Spleen (tissue), 7 donors: ENCODE data around the gene ZNF740.

Source experiments
- POLR2AphosphoS5 ChIP-seq, 3 donors: sonication (generic); formaldehyde crosslinking; IDR thresholded peaks; one replicate each; pipeline ENCODE4 v1.5.1; 2017; ENCODE audit warnings: antibody characterized with exemption in 3 of 3
- TF ChIP-seq, protein P1 (sequence below), 11 experiments: fragments of 200-600 bp in 7 of 11; fragments of 450-650 bp in 4 of 11; sonication (generic) in 4 of 11; IDR thresholded peaks in 8 of 11; conservative IDR thresholded peaks in 3 of 11; 1 replicate in 7 of 11; 2 replicates in 4 of 11; pipeline versions ENCODE4 v1.4.0 to v1.8.0; 2016 to 2021; ENCODE audit warnings: antibody characterized with exemption in 11 of 11, inconsistent platforms in 4 of 11, mild to moderate bottlenecking in 1 of 11
- donor health status: DM: no; HTN: no; CAD: no; lungs with moderate emphysema.
- donor health status: DM: no; HTN: no; CAD: no.
- donor health status: DM: no; HTN: no; CAD: no.

DNA sequence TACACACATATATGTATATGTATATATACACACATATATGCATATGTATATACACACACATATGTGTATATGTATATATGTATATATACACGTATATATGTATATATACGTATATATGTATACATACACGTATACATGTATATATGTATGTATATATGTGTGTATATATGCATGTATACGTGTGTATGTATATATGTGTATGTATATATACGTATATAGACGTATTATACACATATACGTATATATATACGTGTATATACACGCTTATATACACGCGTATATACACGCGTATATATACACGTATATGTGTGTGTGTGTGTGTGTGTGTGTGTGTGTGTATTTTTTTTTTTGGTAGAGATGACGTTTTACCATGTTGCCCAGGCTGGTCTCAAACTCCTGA lies 32.9 kb upstream of the ZNF740 start:
- TF ChIP-seq POLR2AphosphoS5 (IDR thresholded peaks at IDR 0.05), result no peak
- TF ChIP-seq, protein P1, sequence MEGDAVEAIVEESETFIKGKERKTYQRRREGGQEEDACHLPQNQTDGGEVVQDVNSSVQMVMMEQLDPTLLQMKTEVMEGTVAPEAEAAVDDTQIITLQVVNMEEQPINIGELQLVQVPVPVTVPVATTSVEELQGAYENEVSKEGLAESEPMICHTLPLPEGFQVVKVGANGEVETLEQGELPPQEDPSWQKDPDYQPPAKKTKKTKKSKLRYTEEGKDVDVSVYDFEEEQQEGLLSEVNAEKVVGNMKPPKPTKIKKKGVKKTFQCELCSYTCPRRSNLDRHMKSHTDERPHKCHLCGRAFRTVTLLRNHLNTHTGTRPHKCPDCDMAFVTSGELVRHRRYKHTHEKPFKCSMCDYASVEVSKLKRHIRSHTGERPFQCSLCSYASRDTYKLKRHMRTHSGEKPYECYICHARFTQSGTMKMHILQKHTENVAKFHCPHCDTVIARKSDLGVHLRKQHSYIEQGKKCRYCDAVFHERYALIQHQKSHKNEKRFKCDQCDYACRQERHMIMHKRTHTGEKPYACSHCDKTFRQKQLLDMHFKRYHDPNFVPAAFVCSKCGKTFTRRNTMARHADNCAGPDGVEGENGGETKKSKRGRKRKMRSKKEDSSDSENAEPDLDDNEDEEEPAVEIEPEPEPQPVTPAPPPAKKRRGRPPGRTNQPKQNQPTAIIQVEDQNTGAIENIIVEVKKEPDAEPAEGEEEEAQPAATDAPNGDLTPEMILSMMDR (IDR thresholded peaks at IDR 0.05 in 8 of 11, conservative IDR thresholded peaks at IDR 0.05 in 3 of 11), result no peak
